PC-3 (cell line): ENCODE data around the gene RAB37. TPM values are rescaled to one million over a fixed set of nuclear protein-coding genes. Genes with fewer than 3 reads are reported as not detected.

ENCODE experiments used
- ATAC-seq: fragments of 200-7000 bp; cut with Tn5 transposase; 2 replicates; pipeline ENCODE4 v1.9.1; 2020; ENCODE audit warnings: mild to moderate bottlenecking, moderate library complexity
- BruUV-seq: library from RNA; stranded (reverse); fragments of 400-500 nt; replicated peaks from 2 replicates; lab custom pipeline; 2021; lab: Mats Ljungman, UMichigan
- CTCF ChIA-PET: fragments of 300-600 bp; sonication (Branson Sonifier 250); formaldehyde crosslinking; loops from one replicate; lab custom pipeline; 2022; ENCODE audit warnings: antibody characterized with exemption; lab: Charles Lee
- POLR2A ChIA-PET: fragments of 300-600 bp; sonication (Branson Sonifier 250); formaldehyde crosslinking; loops from one replicate; lab custom pipeline; 2022; ENCODE audit warnings: antibody characterized with exemption; ENCODE audit not compliant: unreplicated experiment; lab: Charles Lee
- DNase-seq: peaks from one replicate; pipeline ENCODE4 v3.0.0-alpha.2; 2015
- H2AFZ ChIP-seq: fragments of 300-600 bp; sonication (generic); 2 replicates; pipeline ENCODE4 v1.6.0; 2016; ENCODE audit warnings: antibody characterized with exemption, low read length
- H3F3A ChIP-seq: fragments of 300-600 bp; sonication (generic); one replicate; pipeline ENCODE4 v1.6.0; 2017; ENCODE audit warnings: antibody characterized with exemption, low read length, control low read depth, mild to moderate bottlenecking; ENCODE audit not compliant: unreplicated experiment
- H3K27ac ChIP-seq: fragments of 300-600 bp; sonication (generic); 2 replicates; pipeline ENCODE4 v1.5.1; 2016; ENCODE audit warnings: mild to moderate bottlenecking, low read length
- H3K27me3 ChIP-seq: fragments of 300-600 bp; sonication (generic); 2 replicates; pipeline ENCODE4 v1.6.1; 2016; ENCODE audit warnings: low read length, mixed read lengths
- H3K36me3 ChIP-seq: fragments of 300-600 bp; sonication (generic); 2 replicates; pipeline ENCODE4 v1.6.1; 2016; ENCODE audit warnings: low read depth, mixed run types, low read length, mixed read lengths
- H3K4me1 ChIP-seq: fragments of 300-600 bp; sonication (generic); 2 replicates; pipeline ENCODE4 v1.5.1; 2016; ENCODE audit warnings: low read length; ENCODE audit not compliant: insufficient read depth
- H3K4me2 ChIP-seq: fragments of 300-600 bp; sonication (generic); 2 replicates; pipeline ENCODE4 v1.6.0; 2016; ENCODE audit warnings: low read length
- H3K4me3 ChIP-seq: fragments of 300-600 bp; sonication (generic); 2 replicates; pipeline ENCODE4 v1.5.1; 2016; ENCODE audit warnings: mild to moderate bottlenecking, low read length, mixed read lengths
- H3K79me2 ChIP-seq: fragments of 300-600 bp; sonication (generic); 2 replicates; pipeline ENCODE4 v1.6.1; 2017; ENCODE audit warnings: low read length, mixed read lengths
- H3K9ac ChIP-seq: fragments of 300-600 bp; sonication (generic); 2 replicates; pipeline ENCODE4 v1.6.0; 2016; ENCODE audit warnings: mild to moderate bottlenecking, low read length
- H3K9me2 ChIP-seq: fragments of 300-600 bp; sonication (generic); replicated peaks from 2 replicates; pipeline ENCODE4 v1.6.1; 2016; ENCODE audit warnings: mixed run types, low read length, mixed read lengths
- H3K9me3 ChIP-seq: fragments of 300-600 bp; sonication (generic); 2 replicates; pipeline ENCODE4 v1.6.1; 2016; ENCODE audit warnings: low read length, mixed read lengths
- H4K20me1 ChIP-seq: fragments of 300-600 bp; sonication (generic); 2 replicates; pipeline ENCODE4 v1.6.1; 2016; ENCODE audit warnings: low read length, mixed read lengths
- EZH2 ChIP-seq: fragments of 300-600 bp; sonication (generic); IDR thresholded peaks from one replicate; pipeline ENCODE4 v1.6.1; 2017; ENCODE audit warnings: antibody characterized with exemption, mild to moderate bottlenecking, low read length; ENCODE audit not compliant: unreplicated experiment
- EZH2phosphoT487 ChIP-seq: fragments of 300-600 bp; sonication (generic); IDR thresholded peaks from 2 replicates; pipeline ENCODE4 v1.6.1; 2018; ENCODE audit warnings: mild to moderate bottlenecking, antibody characterized with exemption, low read length, borderline replicate concordance
- intact Hi-C: fragments of 100-400 bp; cut with micrococcal nuclease; formaldehyde crosslinking; loops from 2 replicates; pipeline ENCODE4 v1.9.0; 2023
- total RNA-seq: library from RNA; depleted of rRNA; stranded (reverse); fragments of >200 nt; gene quantifications from 2 replicates; pipeline ENCODE4 v1.2.3, GENCODE V29; 2014
- TF ChIP-seq, protein P1 (sequence below): fragments of 300-600 bp; sonication (generic); conservative IDR thresholded peaks from 2 replicates; pipeline ENCODE4 v1.5.1; 2017; ENCODE audit warnings: antibody characterized with exemption, low read depth, mild to moderate bottlenecking, low read length

Gene RAB37
- total RNA-seq, 1 experiment from 2014 or later, result 0.66 TPM

DNA sequence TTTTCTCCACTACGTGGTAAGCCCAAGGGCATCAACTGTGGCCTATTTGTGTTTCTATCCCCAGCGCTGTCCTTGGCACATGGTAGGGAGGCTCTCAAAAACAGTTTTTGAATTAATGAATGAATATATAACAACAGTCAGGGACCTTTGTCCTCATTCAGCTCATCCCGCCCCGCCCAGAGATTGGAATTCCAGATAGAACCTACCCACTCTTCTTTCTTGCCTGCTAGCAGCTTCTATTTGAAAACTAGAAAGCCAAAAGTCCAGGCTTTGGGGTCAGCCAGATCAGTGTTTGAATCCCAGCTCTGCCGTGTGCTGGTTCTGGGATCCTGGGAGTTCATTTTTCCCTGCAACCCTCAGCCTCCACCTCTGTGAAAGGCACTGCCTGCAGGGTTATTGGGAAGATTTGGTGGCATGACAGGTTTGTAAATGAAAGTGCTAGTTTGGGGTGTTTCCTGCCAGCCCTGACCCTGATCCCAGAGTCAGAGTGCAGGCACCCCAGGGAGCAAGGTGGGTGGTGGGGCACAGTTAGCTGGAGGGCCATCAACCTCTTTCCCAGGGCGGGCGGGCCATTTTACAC is 15.9 kb downstream of the RAB37 start:
- POLR2A ChIA-PET, result no interaction called here
- Histone ChIP-seq H3K9ac (no peak overlapping the region), H3K36me3 (no peaks in the 10 kb centered on the region), H3K4me3 (no peak overlapping the region), H3K9me2 (no peaks in the 10 kb centered on the region), H2AFZ (no peak overlapping the region), H3K27ac (no peak overlapping the region), H3K9me3 (no peaks in the 10 kb centered on the region), H3K4me2 (0 out of 2 replicates have a peak overlapping the region, but pooled peaks have one; percentile 12), H4K20me1 (peaks cover 16% of the 10 kb centered on the region; the same call in 1 of the 2 replicates), H3F3A (no peaks in the 10 kb centered on the region), H3K79me2 (peaks cover 65% of the 10 kb centered on the region), H3K4me1 (peaks cover 23% of the 10 kb centered on the region), H3K27me3 (no peaks in the 10 kb centered on the region)
- CTCF ChIA-PET, result no interaction called here
- TF ChIP-seq, protein P1, sequence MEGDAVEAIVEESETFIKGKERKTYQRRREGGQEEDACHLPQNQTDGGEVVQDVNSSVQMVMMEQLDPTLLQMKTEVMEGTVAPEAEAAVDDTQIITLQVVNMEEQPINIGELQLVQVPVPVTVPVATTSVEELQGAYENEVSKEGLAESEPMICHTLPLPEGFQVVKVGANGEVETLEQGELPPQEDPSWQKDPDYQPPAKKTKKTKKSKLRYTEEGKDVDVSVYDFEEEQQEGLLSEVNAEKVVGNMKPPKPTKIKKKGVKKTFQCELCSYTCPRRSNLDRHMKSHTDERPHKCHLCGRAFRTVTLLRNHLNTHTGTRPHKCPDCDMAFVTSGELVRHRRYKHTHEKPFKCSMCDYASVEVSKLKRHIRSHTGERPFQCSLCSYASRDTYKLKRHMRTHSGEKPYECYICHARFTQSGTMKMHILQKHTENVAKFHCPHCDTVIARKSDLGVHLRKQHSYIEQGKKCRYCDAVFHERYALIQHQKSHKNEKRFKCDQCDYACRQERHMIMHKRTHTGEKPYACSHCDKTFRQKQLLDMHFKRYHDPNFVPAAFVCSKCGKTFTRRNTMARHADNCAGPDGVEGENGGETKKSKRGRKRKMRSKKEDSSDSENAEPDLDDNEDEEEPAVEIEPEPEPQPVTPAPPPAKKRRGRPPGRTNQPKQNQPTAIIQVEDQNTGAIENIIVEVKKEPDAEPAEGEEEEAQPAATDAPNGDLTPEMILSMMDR, result no peak
- TF ChIP-seq EZH2 (no peak), EZH2phosphoT487 (no peak)
- DNase-seq (no peak), ATAC-seq (no peak)
- BruUV-seq, result no TSS peak
- intact Hi-C loops, result no loop called here

DNA sequence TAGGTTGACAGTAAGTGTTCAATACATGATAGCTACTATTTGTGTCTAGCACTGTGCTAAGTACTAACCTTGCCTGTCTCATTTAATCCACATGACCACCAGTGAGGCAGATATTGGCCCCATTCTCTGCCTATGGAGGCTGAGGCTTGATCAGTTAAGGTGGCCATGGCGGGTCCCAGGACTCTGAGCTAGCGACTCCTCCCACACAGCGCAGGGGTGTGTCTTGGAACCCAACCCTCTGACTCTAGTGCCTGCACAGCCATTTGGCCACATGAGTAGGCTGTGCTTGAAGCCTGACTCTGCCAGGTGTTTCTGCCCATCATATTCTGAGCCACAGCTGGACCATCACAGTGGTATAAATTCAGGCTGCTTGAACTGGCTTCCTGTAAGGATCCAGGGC is 17.8 kb downstream of the RAB37 start:
- H2AFZ ChIP-seq, result no peak overlapping the region
- CTCF ChIA-PET, result no interaction called here
- no TSS peak for BruUV-seq
- no peaks in the 10 kb centered on the region for H3K27me3 ChIP-seq
- H3K9me2 ChIP-seq, result no peaks in the 10 kb centered on the region
- no peak for DNase-seq
- no peak overlapping the region for H3K9ac ChIP-seq
- H3K27ac ChIP-seq, result no peak overlapping the region
- no peak overlapping the region for H3K4me2 ChIP-seq
- no peak for TF ChIP-seq EZH2
- no peak for TF ChIP-seq EZH2phosphoT487
- TF ChIP-seq, protein P1, result no peak
- H3K79me2 ChIP-seq, result peaks cover 60% of the 10 kb centered on the region
- H4K20me1 ChIP-seq, result peaks cover 10% of the 10 kb centered on the region; the same call in 1 of the 2 replicates
- ATAC-seq, result no peak
- POLR2A ChIA-PET, result no interaction called here
- intact Hi-C loops, result no loop called here
- peaks cover 36% of the 10 kb centered on the region for H3K4me1 ChIP-seq
- H3F3A ChIP-seq, result no peaks in the 10 kb centered on the region
- no peaks in the 10 kb centered on the region for H3K9me3 ChIP-seq
- H3K4me3 ChIP-seq, result no peak overlapping the region
- no peaks in the 10 kb centered on the region for H3K36me3 ChIP-seq

DNA sequence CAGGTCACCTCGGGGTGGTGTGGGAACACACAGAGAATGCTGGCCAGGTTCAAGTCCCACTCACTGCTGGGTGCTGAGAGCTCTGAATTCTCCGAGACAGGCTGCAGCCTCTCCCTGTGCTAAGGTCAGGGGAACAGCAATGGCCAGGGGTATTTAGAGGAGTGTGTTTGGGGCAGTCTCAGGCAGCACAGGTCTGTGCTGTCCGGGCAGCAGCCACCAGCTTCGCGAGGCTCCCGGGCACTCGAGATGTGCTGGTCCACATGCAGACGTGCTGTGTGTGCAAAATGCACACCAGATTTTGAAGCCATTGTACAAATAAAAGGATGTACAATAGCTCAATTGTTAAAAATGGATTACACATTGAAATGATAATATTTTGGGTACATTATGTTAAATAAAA is 18.5 kb downstream of the RAB37 start:
- Histone ChIP-seq H3K4me1 (peaks cover 36% of the 10 kb centered on the region), H4K20me1 (0 out of 2 replicates have a peak, but pooled peaks cover 4% of the 10 kb centered on the region), H3K9ac (no peak overlapping the region), H2AFZ (no peak overlapping the region), H3K36me3 (no peaks in the 10 kb centered on the region), H3F3A (no peaks in the 10 kb centered on the region), H3K9me2 (no peaks in the 10 kb centered on the region), H3K79me2 (peaks cover 59% of the 10 kb centered on the region), H3K4me3 (no peak overlapping the region), H3K9me3 (no peaks in the 10 kb centered on the region), H3K27ac (no peak overlapping the region), H3K27me3 (no peaks in the 10 kb centered on the region), H3K4me2 (no peak overlapping the region)
- no peak for ATAC-seq
- ChIA-PET CTCF (no interaction called here), POLR2A (no interaction called here)
- DNase-seq, result no peak
- TF ChIP-seq, protein P1, result no peak
- TF ChIP-seq EZH2phosphoT487, result no peak
- no peak for TF ChIP-seq EZH2
- BruUV-seq, result no TSS peak
- intact Hi-C loops, result no loop called here
